H1 (cell line): Measurements from ENCODE around the gene KRT14. TPM values are rescaled to one million over a fixed set of nuclear protein-coding genes. Genes with fewer than 3 reads are reported as not detected.
"Not testable (repeated sequence)": the region's sequence is repeated elsewhere in the genome, so short reads cannot be mapped to it uniquely, and the experiment has no call there.

Experiments
- CTCF ChIA-PET: fragments of 300-600 bp; sonication (Branson Sonifier 250); formaldehyde crosslinking; loops from one replicate; lab custom pipeline; 2021; ENCODE audit not compliant: partially characterized antibody; lab: Charles Lee
- POLR2A ChIA-PET: fragments of 300-600 bp; sonication (Branson Sonifier 250); formaldehyde crosslinking; loops from one replicate; lab custom pipeline; 2021; ENCODE audit warnings: inconsistent platforms; ENCODE audit not compliant: partially characterized antibody; lab: Charles Lee
- DNase-seq, 2 experiments: peaks; one replicate each; pipeline versions ENCODE4 v3.0.0 to v3.0.0-alpha.2; 2010 to 2022; ENCODE audit warnings: low spot score in 2 of 2, low read depth in 1 of 2, mixed read lengths in 1 of 2
- FAIRE-seq: peaks from 2 replicates; lab custom pipeline; 2011; peaks lifted over from hg19 to GRCh38; lab: Jason Lieb, UNC
- H2AFZ ChIP-seq: 2 replicates; pipeline ENCODE4 v1.8.1; 2012; ENCODE audit warnings: low read length, inconsistent platforms
- H2AK5ac ChIP-seq: 2 replicates; pipeline ENCODE4 v1.6.1; 2013; ENCODE audit warnings: low read depth, low read length
- H2BK120ac ChIP-seq: replicated peaks from 2 replicates; pipeline ENCODE3; 2013; ENCODE audit warnings: low read depth, low read length, inconsistent platforms
- H2BK12ac ChIP-seq: 2 replicates; pipeline ENCODE4 v1.6.1; 2013; ENCODE audit warnings: low read depth, low read length
- H2BK15ac ChIP-seq: 2 replicates; pipeline ENCODE4 v1.6.1; 2013; ENCODE audit warnings: low read length
- H2BK20ac ChIP-seq: 2 replicates; pipeline ENCODE4 v1.6.1; 2013; ENCODE audit warnings: low read length
- H2BK5ac ChIP-seq: 2 replicates; pipeline ENCODE4 v1.6.1; 2013; ENCODE audit warnings: low read depth, low read length
- H3K14ac ChIP-seq: 2 replicates; pipeline ENCODE4 v1.6.1; 2013; ENCODE audit warnings: inconsistent platforms; ENCODE audit not compliant: insufficient read length
- H3K18ac ChIP-seq: 2 replicates; pipeline ENCODE4 v1.6.1; 2013; ENCODE audit warnings: low read length; ENCODE audit errors: extremely low read depth
- H3K23ac ChIP-seq: 2 replicates; pipeline ENCODE4 v1.6.1; 2013; ENCODE audit warnings: inconsistent platforms; ENCODE audit not compliant: insufficient read length
- H3K23me2 ChIP-seq: 2 replicates; pipeline ENCODE4 v1.6.1; 2013; ENCODE audit warnings: low read depth, low read length
- H3K27ac ChIP-seq: 2 replicates; pipeline ENCODE4 v1.6.1; 2011; ENCODE audit warnings: low read depth, low read length, inconsistent platforms
- H3K27me3 ChIP-seq, 4 experiments: replicated peaks in 1 of 4; 1 replicate in 1 of 4; 2 replicates in 3 of 4; pipeline versions ENCODE4 v1.6.1 to v1.8.1; 2011 to 2013; ENCODE audit warnings: low read length in 3 of 4, mild to moderate bottlenecking in 3 of 4, inconsistent platforms in 2 of 4, mixed read lengths in 2 of 4, moderate library complexity in 1 of 4; ENCODE audit not compliant: control insufficient read depth in 3 of 4, insufficient read depth in 3 of 4; ENCODE audit errors: extremely low read depth in 1 of 4
- H3K36me3 ChIP-seq, 4 experiments: 2 replicates each; pipeline versions ENCODE4 v1.6.1 to v1.8.1; 2011 to 2013; ENCODE audit warnings: mild to moderate bottlenecking in 4 of 4, low read length in 3 of 4, moderate library complexity in 2 of 4, control low read depth in 1 of 4, inconsistent platforms in 1 of 4; ENCODE audit not compliant: insufficient read depth in 4 of 4, control insufficient read depth in 2 of 4
- H3K4ac ChIP-seq: replicated peaks from 2 replicates; pipeline ENCODE3; 2013; ENCODE audit warnings: low read length, low read depth, mixed read lengths, inconsistent platforms; ENCODE audit not compliant: insufficient read length
- H3K4me1 ChIP-seq, 4 experiments: replicated peaks in 1 of 4; 1 replicate in 1 of 4; 2 replicates in 3 of 4; pipeline versions ENCODE4 v1.6.1 to v1.8.1; 2011 to 2013; ENCODE audit warnings: low read length in 3 of 4, inconsistent platforms in 2 of 4, mixed read lengths in 1 of 4; ENCODE audit not compliant: insufficient read depth in 4 of 4, control insufficient read depth in 3 of 4
- H3K4me2 ChIP-seq, 2 experiments: 2 replicates each; pipeline versions ENCODE4 v1.6.1 to v1.8.1; 2011 to 2013; ENCODE audit warnings: low read depth in 2 of 2, low read length in 2 of 2, control low read depth in 1 of 2, inconsistent platforms in 1 of 2, mild to moderate bottlenecking in 1 of 2; ENCODE audit not compliant: insufficient read depth in 1 of 2
- H3K4me3 ChIP-seq, 4 experiments: fragments of 200-600, 300-600 bp in 1 of 4; sonication (generic), shearing (Covaris generic), sonication (Bioruptor Twin) in 1 of 4; 2 replicates each; pipeline versions ENCODE4 v1.5.1 to v1.8.1; 2011 to 2016; ENCODE audit warnings: low read length in 4 of 4, low read depth in 3 of 4, control low read depth in 2 of 4, inconsistent platforms in 2 of 4, mild to moderate bottlenecking in 2 of 4, mixed read lengths in 1 of 4, moderate library complexity in 1 of 4; ENCODE audit not compliant: insufficient read depth in 2 of 4; ENCODE audit errors: extremely low read depth in 1 of 4
- H3K56ac ChIP-seq: replicated peaks from 2 replicates; pipeline ENCODE3; 2013; ENCODE audit warnings: low read depth, mild to moderate bottlenecking, mixed read lengths, low read length, inconsistent platforms; ENCODE audit not compliant: insufficient read length
- H3K79me1 ChIP-seq: 2 replicates; pipeline ENCODE4 v1.6.1; 2013; ENCODE audit warnings: low read depth, low read length, control low read depth
- H3K79me2 ChIP-seq, 2 experiments: 2 replicates each; pipeline versions ENCODE4 v1.6.1 to v1.8.1; 2012 to 2013; ENCODE audit warnings: low read length in 2 of 2, mild to moderate bottlenecking in 2 of 2, inconsistent platforms in 1 of 2; ENCODE audit not compliant: insufficient read depth in 2 of 2, control insufficient read depth in 1 of 2
- H3K9ac ChIP-seq, 4 experiments: replicated peaks in 1 of 4; 1 replicate in 1 of 4; 2 replicates in 3 of 4; pipeline versions ENCODE4 v1.6.1 to v1.8.1; 2011 to 2013; ENCODE audit warnings: low read depth in 3 of 4, low read length in 3 of 4, control low read depth in 2 of 4, mild to moderate bottlenecking in 2 of 4, moderate library complexity in 2 of 4, inconsistent platforms in 1 of 4; ENCODE audit errors: extremely low read depth in 1 of 4
- H3K9me3 ChIP-seq, 2 experiments: 2 replicates each; pipeline versions ENCODE4 v1.6.1 to v1.8.1; 2012 to 2013; ENCODE audit warnings: mild to moderate bottlenecking in 2 of 2, moderate library complexity in 2 of 2, control low read depth in 1 of 2, inconsistent platforms in 1 of 2, low read depth in 1 of 2, low read length in 1 of 2, mixed read lengths in 1 of 2; ENCODE audit not compliant: insufficient read depth in 2 of 2
- H4K20me1 ChIP-seq, 2 experiments: replicated peaks in 1 of 2; 2 replicates each; pipeline versions ENCODE3 to v1.8.1; 2011 to 2013; ENCODE audit warnings: inconsistent platforms in 2 of 2, low read length in 2 of 2, mild to moderate bottlenecking in 1 of 2; ENCODE audit not compliant: insufficient read depth in 2 of 2, control insufficient read depth in 1 of 2
- H4K5ac ChIP-seq: 2 replicates; pipeline ENCODE4 v1.6.1; 2013; ENCODE audit warnings: low read length, low read depth, mixed read lengths, inconsistent platforms; ENCODE audit not compliant: insufficient read length
- H4K8ac ChIP-seq: 2 replicates; pipeline ENCODE4 v1.8.0; 2013; ENCODE audit warnings: mild to moderate bottlenecking, moderate library complexity, low read length, inconsistent platforms; ENCODE audit not compliant: insufficient read depth; ENCODE audit errors: extremely low read depth
- H4K91ac ChIP-seq: replicated peaks from 2 replicates; pipeline ENCODE3; 2013; ENCODE audit warnings: low read length, mixed read lengths, inconsistent platforms; ENCODE audit not compliant: insufficient read length
- WGBS, 2 experiments: shearing (Covaris generic) in 1 of 2; methylation state at CpG; one replicate each; pipeline versions ENCODE4 v1.1.6 to v1.1.7; 2013 to 2015; ENCODE audit warnings: low lambda C conversion rate in 2 of 2, mixed read lengths in 2 of 2, inconsistent platforms in 1 of 2, low coverage in 1 of 2, missing lambda C conversion rate in 1 of 2; ENCODE audit not compliant: insufficient replicate concordance in 2 of 2, insufficient coverage in 1 of 2, insufficient read length in 1 of 2; ENCODE audit errors: extremely low coverage in 1 of 2, missing lambda C conversion rate in 1 of 2; 5-methylcytosine and 5-hydroxymethylcytosine counted together
- polyA plus RNA-seq, 7 experiments: library from polyadenylated mRNA; depleted of rRNA in 3 of 7; stranded (reverse) in 5 of 7; unstranded in 2 of 7; fragments of >200 nt in 5 of 7; fragments of 200-250 nt in 2 of 7; gene quantifications; 1 replicate in 5 of 7; 2 replicates in 1 of 7; 4 replicates in 1 of 7; pipeline versions ENCODE4 v1.2.1 to v1.2.3, GENCODE V29; 2011 to 2013; ENCODE audit warnings: missing spikeins in 2 of 7, mixed read lengths in 2 of 7
- total RNA-seq: library from RNA; stranded (reverse); fragmentation: NEBNext Ultra II Directional; extraction: Animal tissue kit (Norgen Biotek cat#: 25700); gene quantifications from 2 replicates; pipeline ENCODE4 v1.2.1, GENCODE V29; 2021

The KRT14 gene
- total and polyA plus RNA-seq, 2 of the 8 experiments (the other 6 are each of a cell fraction or from before 2014, with no cell fraction given): 0.35 TPM; not detected in 1

- H3K9ac ChIP-seq, H3K79me2 ChIP-seq, H3K23me2 ChIP-seq, H2AFZ ChIP-seq, H4K5ac ChIP-seq, H3K79me1 ChIP-seq, H3K27ac ChIP-seq, H2AK5ac ChIP-seq, H3K4me1 ChIP-seq, H2BK120ac ChIP-seq, H3K4me3 ChIP-seq, H3K4me2 ChIP-seq, H2BK20ac ChIP-seq, DNase-seq, H3K36me3 ChIP-seq, H2BK5ac ChIP-seq, H3K18ac ChIP-seq, H3K4ac ChIP-seq, H2BK15ac ChIP-seq, H3K9me3 ChIP-seq, H3K27me3 ChIP-seq, H4K91ac ChIP-seq, H4K20me1 ChIP-seq, H3K23ac ChIP-seq, FAIRE-seq, H3K56ac ChIP-seq, H4K8ac ChIP-seq, H3K14ac ChIP-seq: not testable (repeated sequence)
- ChIA-PET POLR2A (interaction anchor here (1.5 kb wide), 1 partner anchor 77 kb away, joined by 4 read pairs; no protein-coding TSS in a partner anchor), CTCF (interaction anchor here (0.7 to 2.0 kb wide), 6 partner anchors 10 to 64 kb away, joined by 3 to 11 read pairs (median 3); partner anchors contain the start of gene KRT17)
- peak within 1 kb of the TSS; percentile 27; the same call in 1 of the 2 replicates for H2BK12ac ChIP-seq
- 90% methylated on average over 23 of the region's 31 CpGs; no CpG with 5 or more reads in 1 of the 2 experiments for WGBS, 2 experiments
Measured at GRCh38 chr17:41612376-41613160, 25.9 kb upstream of the KRT14 start, which contains the start of gene KRT16. KRT16 (minus strand) TSS chr17:41612767; CDS start chr17:41612688, 79 bp downstream.
